ENCODE results near the gene ADCY9.

Gene ADCY9

GRCh38 chr16:4057439-4057877, 58.8 kb downstream of the ADCY9 start:
- Histone ChIP-seq H3K4me2 (ENCODE audit: low read length) (no peak overlapping the region), H3K9me2 (replicated peaks; ENCODE audit: control insufficient read depth, low read length) (no peaks in the 10 kb centered on the region), H3K27ac (ENCODE audit: low read depth, low read length) (no peak overlapping the region), H3F3A (ENCODE audit: control insufficient read depth, insufficient read depth) (no peaks in the 10 kb centered on the region), H3K4me3 (ENCODE audit: low read length) (no peak overlapping the region), H4K20me1 (ENCODE audit: control insufficient read depth, insufficient read depth, low read depth, low read length) (no peaks in the 10 kb centered on the region), H3K79me2 (ENCODE audit: control insufficient read depth, low read length) (no peaks in the 10 kb centered on the region), H3K4me1 (ENCODE audit: control insufficient read depth, low read length) (no peaks in the 10 kb centered on the region), H3K9me3 (ENCODE audit: control insufficient read depth, insufficient read depth, low read length) (peaks cover 11% of the 10 kb centered on the region; the same call in 1 of the 2 replicates), H3K36me3 (ENCODE audit: control insufficient read depth, low read length) (no peaks in the 10 kb centered on the region), H3K27me3 (ENCODE audit: control insufficient read depth, low read length) (no peaks in the 10 kb centered on the region)
- TF ChIP-seq EZH2phosphoT487 (IDR thresholded peaks at IDR 0.05; ENCODE audit: borderline replicate concordance, low read length) = no peak
- TF ChIP-seq CTCF (IDR thresholded peaks at IDR 0.05; ENCODE audit: low read depth, low read length, poor library complexity, severe bottlenecking) = no peak

- Histone ChIP-seq H3F3A (ENCODE audit: control insufficient read depth, insufficient read depth) (no peaks in the 10 kb centered on the region), H3K27ac (ENCODE audit: low read depth, low read length) (no peak overlapping the region), H3K36me3 (ENCODE audit: control insufficient read depth, low read length) (no peaks in the 10 kb centered on the region), H3K27me3 (ENCODE audit: control insufficient read depth, low read length) (no peaks in the 10 kb centered on the region), H3K9me3 (ENCODE audit: control insufficient read depth, insufficient read depth, low read length) (peaks cover 10% of the 10 kb centered on the region; the same call in 1 of the 2 replicates), H3K9me2 (replicated peaks; ENCODE audit: control insufficient read depth, low read length) (no peaks in the 10 kb centered on the region), H4K20me1 (ENCODE audit: control insufficient read depth, insufficient read depth, low read depth, low read length) (no peaks in the 10 kb centered on the region), H3K79me2 (ENCODE audit: control insufficient read depth, low read length) (no peaks in the 10 kb centered on the region), H3K4me2 (ENCODE audit: low read length) (no peak overlapping the region), H3K4me3 (ENCODE audit: low read length) (no peak overlapping the region), H3K4me1 (ENCODE audit: control insufficient read depth, low read length) (no peaks in the 10 kb centered on the region)
- TF ChIP-seq CTCF (IDR thresholded peaks at IDR 0.05; ENCODE audit: low read depth, low read length, poor library complexity, severe bottlenecking) (no peak), EZH2phosphoT487 (IDR thresholded peaks at IDR 0.05; ENCODE audit: borderline replicate concordance, low read length) (no peak)
These were observed 59.8 kb downstream of the ADCY9 start for GRCh38 chr16:4056161-4057105.

GRCh38 chr16:4055748-4056147, 60.5 kb downstream of the ADCY9 start:
- TF ChIP-seq EZH2phosphoT487 (IDR thresholded peaks at IDR 0.05; ENCODE audit: borderline replicate concordance, low read length) (no peak), CTCF (IDR thresholded peaks at IDR 0.05; ENCODE audit: low read depth, low read length, poor library complexity, severe bottlenecking) (no peak)
- H3K4me1 ChIP-seq (ENCODE audit: control insufficient read depth, low read length) = no peaks in the 10 kb centered on the region
- no peaks in the 10 kb centered on the region for H3K27me3 ChIP-seq (ENCODE audit: control insufficient read depth, low read length)
- no peaks in the 10 kb centered on the region for H3K36me3 ChIP-seq (ENCODE audit: control insufficient read depth, low read length)
- no peaks in the 10 kb centered on the region for H4K20me1 ChIP-seq (ENCODE audit: control insufficient read depth, insufficient read depth, low read depth, low read length)
- no peak overlapping the region for H3K27ac ChIP-seq (ENCODE audit: low read depth, low read length)
- no peak overlapping the region for H3K4me2 ChIP-seq (ENCODE audit: low read length)
- no peaks in the 10 kb centered on the region for H3F3A ChIP-seq (ENCODE audit: control insufficient read depth, insufficient read depth)
- H3K79me2 ChIP-seq (ENCODE audit: control insufficient read depth, low read length) = no peaks in the 10 kb centered on the region
- H3K4me3 ChIP-seq (ENCODE audit: low read length) = no peak overlapping the region
- H3K9me3 ChIP-seq (ENCODE audit: control insufficient read depth, insufficient read depth, low read length) = peaks cover 4% of the 10 kb centered on the region; the same call in 1 of the 2 replicates
- no peaks in the 10 kb centered on the region for H3K9me2 ChIP-seq (replicated peaks; ENCODE audit: control insufficient read depth, low read length)

All from DOHH2 (cell line).